ENCODE measurements around the gene SUSD4. TPM values are rescaled to one million over a fixed set of nuclear protein-coding genes. Genes with fewer than 3 reads are reported as not detected.

Gene SUSD4
- total and polyA plus RNA-seq, 9 of the 15 experiments (the other 6 are each of a cell fraction or from before 2014, with no cell fraction given): 0.06 to 1.7 (median 0.09) TPM; not detected in 4

GRCh38 chr1:223348439-223348838 is 15.5 kb downstream of the SUSD4 start:
- H3K4me1 ChIP-seq (replicated peaks in 1 of 2; ENCODE audit: control insufficient read depth in 2 of 2, insufficient read depth in 2 of 2, low read length in 2 of 2): no peaks in the 10 kb centered on the region
- BruUV-seq (replicated peaks): no TSS peak

More at GRCh38 chr1:223348439-223348838, 15.5 kb downstream of the SUSD4 start:
- H3K4me2 ChIP-seq (ENCODE audit: insufficient read depth, low read length): no peak overlapping the region
- no peaks in the 10 kb centered on the region for H3K9me1 ChIP-seq (ENCODE audit: control insufficient read depth, insufficient read depth, low read length)
- in situ Hi-C loops (cut with MboI): no loop called here
- no peak overlapping the region for H3K9ac ChIP-seq (ENCODE audit: insufficient read depth in 1 of 2, low read depth in 2 of 2, low read length in 2 of 2)
- H2AFZ ChIP-seq (ENCODE audit: low read depth, low read length): no peak overlapping the region
- POLR2A ChIA-PET: interaction anchor here (0.9 to 1.6 kb wide), 2 partner anchors 17 to 135 kb away, joined by 3 to 4 read pairs; no protein-coding TSS in a partner anchor
- no peaks in the 10 kb centered on the region for H3K9me3 ChIP-seq (replicated peaks; ENCODE audit: control insufficient read depth, insufficient read depth, low read depth, low read length)
- DNase-seq (ENCODE audit: extremely low read depth in 1 of 4, low spot score in 3 of 4): no peak
- FAIRE-seq: no peak
- H3K27ac ChIP-seq (ENCODE audit: extremely low read depth, low read depth, low read length): no peak overlapping the region
- ATAC-seq: no peak
- H3K36me3 ChIP-seq (ENCODE audit: control insufficient read depth, insufficient read depth, low read length): no peaks in the 10 kb centered on the region
- H3K27me3 ChIP-seq (ENCODE audit: control insufficient read depth in 2 of 2, insufficient read depth in 2 of 2, low read length in 2 of 2): peaks cover 5 to 53% of the 10 kb centered on the region in 2 experiments; a peak in 3 of 5 replicates
- H3K79me2 ChIP-seq (ENCODE audit: control insufficient read depth, insufficient read depth, low read length): no peaks in the 10 kb centered on the region
- TF ChIP-seq GATAD2A (IDR thresholded peaks at IDR 0.05) (no peak), ZFP91 (CRISPR knock-in tag; IDR thresholded peaks at IDR 0.05) (peak; percentile 91)
- no peak overlapping the region for H3K4me3 ChIP-seq
- CTCF ChIA-PET (ENCODE audit: low intra/inter-chr PET ratio): no interaction called here
- WGBS (ENCODE audit: insufficient coverage, low coverage, missing lambda C conversion rate): 49% methylated on average over 2 of the region's 2 CpGs
- intact Hi-C loops (cut with micrococcal nuclease): loop anchor here (10.0 kb wide), 1 partner anchor 214 kb away; no protein-coding TSS in a partner anchor
- H4K20me1 ChIP-seq (replicated peaks; ENCODE audit: control insufficient read depth, insufficient read depth, low read length): no peaks in the 10 kb centered on the region

All from K562 (cell line).